Measurements from ENCODE around the gene IL6R. TPM values are rescaled to one million over a fixed set of nuclear protein-coding genes. Genes with fewer than 3 reads are reported as not detected.

IL6R gene
- total and polyA plus RNA-seq, 2 experiments from 2014 or later: 35.1 to 38.5 TPM

DNA sequence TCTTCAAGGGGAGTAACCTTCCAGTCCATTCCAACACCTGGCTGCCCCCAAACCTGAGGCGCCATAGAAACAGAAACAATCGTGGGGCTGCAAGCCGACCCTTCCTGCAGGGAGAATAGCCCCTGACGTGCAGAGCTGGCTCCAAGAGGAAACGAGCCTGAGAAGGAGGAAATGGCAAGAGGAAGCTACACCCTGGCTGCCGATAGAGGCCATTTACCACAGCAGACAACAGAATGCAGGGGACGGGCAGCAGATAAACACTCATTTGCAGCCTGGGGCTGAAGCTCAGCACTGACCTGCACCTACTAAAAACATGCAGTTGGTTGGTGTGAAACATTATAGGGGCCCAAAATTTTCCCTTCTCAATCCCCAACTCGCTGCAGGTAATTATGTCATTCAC is 88.1 kb downstream of the IL6R start:
- Histone ChIP-seq H3K36me3 (replicated peaks; ENCODE audit: insufficient read depth, low read depth) (no peaks in the 10 kb centered on the region), H4K20me1 (ENCODE audit: insufficient read depth, poor library complexity, severe bottlenecking) (no peaks in the 10 kb centered on the region), H3K4me1 (ENCODE audit: insufficient read depth) (no peaks in the 10 kb centered on the region), H3K4me3 (no peak overlapping the region), H3K9me2 (replicated peaks; ENCODE audit: insufficient read depth) (no peaks in the 10 kb centered on the region), H3K27ac (no peak overlapping the region), H3K27me3 (peaks cover 9% of the 10 kb centered on the region), H3K9me3 (ENCODE audit: low read depth) (no peaks in the 10 kb centered on the region), H2AFZ (no peak overlapping the region), H3K4me2 (no peak overlapping the region), H3K79me2 (no peaks in the 10 kb centered on the region)
- WGBS (ENCODE audit: low lambda C conversion rate, missing lambda C conversion rate): 38% methylated on average over 8 of the region's 8 CpGs
- no peak for DNase-seq (ENCODE audit: low spot score)
- TF ChIP-seq, protein P1, sequence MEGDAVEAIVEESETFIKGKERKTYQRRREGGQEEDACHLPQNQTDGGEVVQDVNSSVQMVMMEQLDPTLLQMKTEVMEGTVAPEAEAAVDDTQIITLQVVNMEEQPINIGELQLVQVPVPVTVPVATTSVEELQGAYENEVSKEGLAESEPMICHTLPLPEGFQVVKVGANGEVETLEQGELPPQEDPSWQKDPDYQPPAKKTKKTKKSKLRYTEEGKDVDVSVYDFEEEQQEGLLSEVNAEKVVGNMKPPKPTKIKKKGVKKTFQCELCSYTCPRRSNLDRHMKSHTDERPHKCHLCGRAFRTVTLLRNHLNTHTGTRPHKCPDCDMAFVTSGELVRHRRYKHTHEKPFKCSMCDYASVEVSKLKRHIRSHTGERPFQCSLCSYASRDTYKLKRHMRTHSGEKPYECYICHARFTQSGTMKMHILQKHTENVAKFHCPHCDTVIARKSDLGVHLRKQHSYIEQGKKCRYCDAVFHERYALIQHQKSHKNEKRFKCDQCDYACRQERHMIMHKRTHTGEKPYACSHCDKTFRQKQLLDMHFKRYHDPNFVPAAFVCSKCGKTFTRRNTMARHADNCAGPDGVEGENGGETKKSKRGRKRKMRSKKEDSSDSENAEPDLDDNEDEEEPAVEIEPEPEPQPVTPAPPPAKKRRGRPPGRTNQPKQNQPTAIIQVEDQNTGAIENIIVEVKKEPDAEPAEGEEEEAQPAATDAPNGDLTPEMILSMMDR (IDR thresholded peaks at IDR 0.05; ENCODE audit: poor library complexity): no peak
- TF ChIP-seq EZH2 (IDR thresholded peaks at IDR 0.05; ENCODE audit: borderline replicate concordance): no peak
- TF ChIP-seq EZH2phosphoT487 (IDR thresholded peaks at IDR 0.05; ENCODE audit: low read depth, severe bottlenecking, unreplicated experiment): no peak

DNA sequence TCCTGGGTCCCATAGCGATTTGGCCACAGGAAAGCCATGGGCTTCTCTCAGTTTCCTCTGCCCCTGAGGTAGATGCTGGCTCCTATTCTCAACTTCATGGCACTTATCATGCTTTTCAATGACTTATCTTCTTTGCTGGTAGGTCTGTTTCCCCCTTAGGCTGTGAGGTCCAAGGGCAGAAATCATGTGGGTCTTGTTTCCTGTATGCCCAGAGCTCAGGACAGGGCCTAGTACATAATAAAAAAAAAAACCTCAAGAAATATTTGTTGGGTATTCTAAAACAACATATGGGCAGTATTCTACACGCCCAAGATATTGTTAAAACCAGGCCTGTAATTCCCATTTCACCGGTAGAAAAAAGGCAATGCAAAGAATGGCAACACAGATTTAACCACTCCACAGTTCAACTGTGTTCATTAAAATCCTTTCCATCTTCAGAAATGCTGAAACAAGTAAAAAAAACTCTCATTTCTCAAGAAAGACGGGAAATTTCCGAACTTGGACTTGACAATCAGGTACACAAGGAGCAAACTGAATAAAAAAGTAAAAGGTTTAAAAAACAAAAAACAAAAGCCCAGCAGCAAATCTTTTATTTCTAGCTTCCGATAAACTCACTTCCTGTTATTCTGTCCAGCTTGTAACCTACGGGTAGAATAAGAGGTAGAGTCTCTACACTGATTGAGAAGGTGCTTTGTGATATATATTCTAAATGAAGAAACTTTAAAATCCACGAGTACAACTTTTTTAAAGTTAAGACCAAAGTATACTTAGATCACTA is 90.5 kb downstream of the IL6R start:
- H2AFZ ChIP-seq: no peak overlapping the region

GRCh38 chr1:154496383-154496782 is 91.2 kb downstream of the IL6R start:
- Histone ChIP-seq H3K27ac (no peak overlapping the region), H3K27me3 (peaks cover 38% of the 10 kb centered on the region), H2AFZ (no peak overlapping the region), H3K79me2 (no peaks in the 10 kb centered on the region), H3K4me3 (no peak overlapping the region), H3K4me1 (ENCODE audit: insufficient read depth) (peaks cover 2% of the 10 kb centered on the region), H3K4me2 (no peak overlapping the region), H3K9me2 (replicated peaks; ENCODE audit: insufficient read depth) (no peaks in the 10 kb centered on the region), H3K9me3 (ENCODE audit: low read depth) (no peaks in the 10 kb centered on the region), H3K36me3 (replicated peaks; ENCODE audit: insufficient read depth, low read depth) (no peaks in the 10 kb centered on the region), H4K20me1 (ENCODE audit: insufficient read depth, poor library complexity, severe bottlenecking) (no peaks in the 10 kb centered on the region)
- 55% methylated on average over 5 of the region's 5 CpGs for WGBS (ENCODE audit: low lambda C conversion rate, missing lambda C conversion rate)
- TF ChIP-seq EZH2 (IDR thresholded peaks at IDR 0.05; ENCODE audit: borderline replicate concordance) (no peak), EZH2phosphoT487 (IDR thresholded peaks at IDR 0.05; ENCODE audit: low read depth, severe bottlenecking, unreplicated experiment) (no peak)
- TF ChIP-seq, protein P1 (IDR thresholded peaks at IDR 0.05; ENCODE audit: poor library complexity): no peak
- no peak for DNase-seq (ENCODE audit: low spot score)

More for the DNA sequence above, 90.5 kb downstream of the IL6R start:
- H4K20me1 ChIP-seq (ENCODE audit: insufficient read depth, poor library complexity, severe bottlenecking): no peaks in the 10 kb centered on the region
- no peaks in the 10 kb centered on the region for H3K36me3 ChIP-seq (replicated peaks; ENCODE audit: insufficient read depth, low read depth)
- WGBS (ENCODE audit: low lambda C conversion rate, missing lambda C conversion rate): 82% methylated on average over 8 of the region's 8 CpGs
- H3K4me1 ChIP-seq (ENCODE audit: insufficient read depth): no peaks in the 10 kb centered on the region
- H3K79me2 ChIP-seq: no peaks in the 10 kb centered on the region
- no peaks in the 10 kb centered on the region for H3K9me2 ChIP-seq (replicated peaks; ENCODE audit: insufficient read depth)
- H3K9me3 ChIP-seq (ENCODE audit: low read depth): no peaks in the 10 kb centered on the region
- no peak for DNase-seq (ENCODE audit: low spot score)
- TF ChIP-seq, protein P1 (IDR thresholded peaks at IDR 0.05; ENCODE audit: poor library complexity): no peak
- TF ChIP-seq EZH2phosphoT487 (IDR thresholded peaks at IDR 0.05; ENCODE audit: low read depth, severe bottlenecking, unreplicated experiment) (no peak), EZH2 (IDR thresholded peaks at IDR 0.05; ENCODE audit: borderline replicate concordance) (no peak)
- H3K27ac ChIP-seq: no peak overlapping the region
- H3K27me3 ChIP-seq: peaks cover 31% of the 10 kb centered on the region
- no peak overlapping the region for H3K4me3 ChIP-seq
- H3K4me2 ChIP-seq: no peak overlapping the region
